H1 (cell line): ENCODE data around the gene CHD2. TPM values are rescaled to one million over a fixed set of nuclear protein-coding genes. Genes with fewer than 3 reads are reported as not detected.

ENCODE experiments used
- CBX5 ChIP-seq: fragments of 300-800, 300-1000 bp; sonication (generic); IDR thresholded peaks from 2 replicates; pipeline ENCODE4 v1.7.1; 2016; ENCODE audit warnings: antibody characterized with exemption, low read length, low read depth
- CEBPB ChIP-seq: IDR thresholded peaks from 2 replicates; pipeline ENCODE4 v1.6.1; 2012; ENCODE audit warnings: low read depth, low read length
- KDM4A ChIP-seq: IDR thresholded peaks from one replicate; pipeline ENCODE4 v1.7.1; 2012; ENCODE audit warnings: low read depth, mild to moderate bottlenecking, moderate library complexity, low read length, inconsistent platforms; ENCODE audit not compliant: severe bottlenecking
- MAFK ChIP-seq: IDR thresholded peaks from 2 replicates; pipeline ENCODE4 v1.6.1; 2012; ENCODE audit warnings: low read depth, mild to moderate bottlenecking, improper control_type of control experiment, low read length
- SAP30 ChIP-seq: fragments of 300-600 bp; sonication (generic); IDR thresholded peaks from 2 replicates; pipeline ENCODE4 v1.7.1; 2012; ENCODE audit warnings: low read length, moderate library complexity, mild to moderate bottlenecking, inconsistent platforms; ENCODE audit not compliant: insufficient read depth, insufficient replicate concordance
- SP1 ChIP-seq: IDR thresholded peaks from 2 replicates; pipeline ENCODE4 v1.6.1; 2011; ENCODE audit warnings: low read depth, low read length
- SUZ12 ChIP-seq: fragments of 200-600 bp; sonication (generic); IDR thresholded peaks from 2 replicates; pipeline ENCODE4 v1.6.1; 2012; ENCODE audit warnings: mild to moderate bottlenecking, inconsistent platforms, low read length, moderate library complexity, mixed read lengths
- TAF1 ChIP-seq: IDR thresholded peaks from 2 replicates; pipeline ENCODE4 v1.6.1; 2011; ENCODE audit warnings: mild to moderate bottlenecking, low read depth, low read length
- polyA plus RNA-seq, 7 experiments: library from polyadenylated mRNA; depleted of rRNA in 3 of 7; stranded (reverse) in 5 of 7; unstranded in 2 of 7; fragments of >200 nt in 5 of 7; fragments of 200-250 nt in 2 of 7; gene quantifications; 1 replicate in 5 of 7; 2 replicates in 1 of 7; 4 replicates in 1 of 7; pipeline versions ENCODE4 v1.2.1 to v1.2.3, GENCODE V29; 2011 to 2013; ENCODE audit warnings: missing spikeins in 2 of 7, mixed read lengths in 2 of 7
- total RNA-seq: library from RNA; stranded (reverse); fragmentation: NEBNext Ultra II Directional; extraction: Animal tissue kit (Norgen Biotek cat#: 25700); gene quantifications from 2 replicates; pipeline ENCODE4 v1.2.1, GENCODE V29; 2021

CHD2 gene
- total and polyA plus RNA-seq, 2 of the 8 experiments (the other 6 are each of a cell fraction or from before 2014, with no cell fraction given): 28.8 to 70.0 TPM

- TF ChIP-seq CEBPB: no peak
- no peak for TF ChIP-seq SUZ12
- no peak for TF ChIP-seq SAP30
- TF ChIP-seq CBX5: no peak
- no peak for TF ChIP-seq TAF1
- TF ChIP-seq KDM4A: no peak
- no peak for TF ChIP-seq MAFK
- TF ChIP-seq SP1: no peak
Measured at GRCh38 chr15:92944946-92945521, 44.9 kb downstream of the CHD2 start (continued).
